Hepatocyte (in vitro differentiated cells): ENCODE data around the gene PLAAT3.
"Not testable (repeated sequence)": the region's sequence is repeated elsewhere in the genome, so short reads cannot be mapped to it uniquely, and the experiment has no call there.

Experiments
- EZH2 ChIP-seq: fragments of 200-600 bp; sonication (generic); IDR thresholded peaks from 2 replicates; pipeline ENCODE4 v1.6.1; 2016; ENCODE audit warnings: antibody characterized with exemption, mild to moderate bottlenecking, borderline replicate concordance
- EZH2phosphoT487 ChIP-seq: fragments of 200-600 bp; sonication (generic); IDR thresholded peaks from one replicate; pipeline ENCODE4 v1.6.1; 2018; ENCODE audit warnings: antibody characterized with exemption, mild to moderate bottlenecking, low read depth, moderate library complexity; ENCODE audit not compliant: unreplicated experiment, severe bottlenecking
- TF ChIP-seq, protein P1 (sequence below): fragments of 200-600 bp; sonication (generic); IDR thresholded peaks from 2 replicates; pipeline ENCODE4 v1.5.1; 2016; ENCODE audit warnings: antibody characterized with exemption, mild to moderate bottlenecking; ENCODE audit not compliant: poor library complexity

DNA sequence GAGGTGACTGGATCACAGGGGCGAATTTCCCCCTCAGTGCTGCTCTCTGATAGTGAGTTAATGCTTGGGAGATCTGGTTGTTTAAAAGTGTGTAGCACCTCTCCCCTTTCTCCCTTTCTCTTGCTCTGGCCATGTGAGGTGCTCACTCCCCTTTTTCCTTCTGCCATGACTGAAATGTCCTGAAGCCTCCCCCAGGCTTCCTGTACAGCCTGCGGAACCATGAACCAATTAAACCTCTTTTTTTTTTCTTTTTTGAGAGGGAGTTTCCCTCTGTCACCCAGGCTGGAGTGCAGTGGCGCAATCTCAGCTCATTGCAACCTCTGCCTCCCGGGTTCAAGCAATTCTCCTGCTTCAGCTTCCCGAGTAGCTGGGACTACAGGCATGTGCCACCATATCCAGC, 3.5 kb upstream of the PLAAT3 start:
- TF ChIP-seq, protein P1, sequence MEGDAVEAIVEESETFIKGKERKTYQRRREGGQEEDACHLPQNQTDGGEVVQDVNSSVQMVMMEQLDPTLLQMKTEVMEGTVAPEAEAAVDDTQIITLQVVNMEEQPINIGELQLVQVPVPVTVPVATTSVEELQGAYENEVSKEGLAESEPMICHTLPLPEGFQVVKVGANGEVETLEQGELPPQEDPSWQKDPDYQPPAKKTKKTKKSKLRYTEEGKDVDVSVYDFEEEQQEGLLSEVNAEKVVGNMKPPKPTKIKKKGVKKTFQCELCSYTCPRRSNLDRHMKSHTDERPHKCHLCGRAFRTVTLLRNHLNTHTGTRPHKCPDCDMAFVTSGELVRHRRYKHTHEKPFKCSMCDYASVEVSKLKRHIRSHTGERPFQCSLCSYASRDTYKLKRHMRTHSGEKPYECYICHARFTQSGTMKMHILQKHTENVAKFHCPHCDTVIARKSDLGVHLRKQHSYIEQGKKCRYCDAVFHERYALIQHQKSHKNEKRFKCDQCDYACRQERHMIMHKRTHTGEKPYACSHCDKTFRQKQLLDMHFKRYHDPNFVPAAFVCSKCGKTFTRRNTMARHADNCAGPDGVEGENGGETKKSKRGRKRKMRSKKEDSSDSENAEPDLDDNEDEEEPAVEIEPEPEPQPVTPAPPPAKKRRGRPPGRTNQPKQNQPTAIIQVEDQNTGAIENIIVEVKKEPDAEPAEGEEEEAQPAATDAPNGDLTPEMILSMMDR = not testable (repeated sequence)
- TF ChIP-seq EZH2, EZH2phosphoT487: not testable (repeated sequence)
